Measurements from ENCODE around the gene SLC23A1. TPM values are rescaled to one million over a fixed set of nuclear protein-coding genes. Genes with fewer than 3 reads are reported as not detected.

The SLC23A1 gene
- total and polyA plus RNA-seq, 9 of the 15 experiments (the other 6 are each of a cell fraction or from before 2014, with no cell fraction given) = 0.03 to 0.20 (median 0.05) TPM; not detected in 5

DNA sequence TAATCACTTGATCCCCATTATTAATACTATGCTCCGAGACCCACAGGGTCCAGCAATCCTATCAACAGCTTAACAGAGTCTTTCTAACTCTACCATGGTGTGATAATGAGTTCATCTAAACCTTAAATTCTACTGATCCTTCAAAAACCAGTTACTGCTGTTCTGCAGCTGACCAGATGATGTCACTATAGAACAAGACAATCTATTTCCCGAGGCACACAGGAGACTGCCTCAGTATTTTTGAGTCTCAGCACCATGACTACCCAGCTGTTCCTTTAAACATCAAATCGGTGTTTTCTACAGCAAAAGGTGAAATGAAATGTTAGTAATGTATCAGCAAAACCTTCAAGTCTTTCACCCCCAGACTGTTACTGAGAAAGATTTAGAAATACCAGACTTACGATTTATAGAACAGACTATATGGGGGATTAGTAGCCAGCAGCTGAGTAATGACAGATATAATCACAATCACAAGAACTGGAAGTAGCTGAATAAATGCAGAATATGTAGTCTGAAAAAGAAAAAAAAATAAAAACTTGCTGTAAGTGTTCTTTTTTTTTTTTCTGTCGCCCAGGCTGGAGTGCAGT, 39.3 kb upstream of the SLC23A1 start (continued):
- TF ChIP-seq GTF3C2 (IDR thresholded peaks at IDR 0.05; ENCODE audit: borderline replicate concordance, extremely low read depth, insufficient read length) = no peak
- 0 out of 4 replicates have a peak, but pooled peaks of 1 of the 2 experiments have one; percentile 20 for TF ChIP-seq MNT (conservative IDR thresholded peaks at IDR 0.05)
- TF ChIP-seq EGR1 (conservative IDR thresholded peaks at IDR 0.05) = no peak
- TF ChIP-seq MYC (IDR thresholded peaks at IDR 0.05; ENCODE audit: low read depth, low read length) = 0 out of 2 replicates have a peak, but pooled peaks have one; percentile 16
- TF ChIP-seq MYC (CRISPR knock-in tag; IDR thresholded peaks at IDR 0.05; ENCODE audit: borderline replicate concordance, low read depth) = no peak
- TF ChIP-seq KLF16 (IDR thresholded peaks at IDR 0.05) = 0 out of 2 replicates have a peak, but pooled peaks have one; percentile 5
- 0 out of 2 replicates have a peak, but pooled peaks have one; percentile 18 for TF ChIP-seq SOX6 (IDR thresholded peaks at IDR 0.05)
- no peak for TF ChIP-seq MLLT1 (IDR thresholded peaks at IDR 0.05)
- TF ChIP-seq, protein P1, sequence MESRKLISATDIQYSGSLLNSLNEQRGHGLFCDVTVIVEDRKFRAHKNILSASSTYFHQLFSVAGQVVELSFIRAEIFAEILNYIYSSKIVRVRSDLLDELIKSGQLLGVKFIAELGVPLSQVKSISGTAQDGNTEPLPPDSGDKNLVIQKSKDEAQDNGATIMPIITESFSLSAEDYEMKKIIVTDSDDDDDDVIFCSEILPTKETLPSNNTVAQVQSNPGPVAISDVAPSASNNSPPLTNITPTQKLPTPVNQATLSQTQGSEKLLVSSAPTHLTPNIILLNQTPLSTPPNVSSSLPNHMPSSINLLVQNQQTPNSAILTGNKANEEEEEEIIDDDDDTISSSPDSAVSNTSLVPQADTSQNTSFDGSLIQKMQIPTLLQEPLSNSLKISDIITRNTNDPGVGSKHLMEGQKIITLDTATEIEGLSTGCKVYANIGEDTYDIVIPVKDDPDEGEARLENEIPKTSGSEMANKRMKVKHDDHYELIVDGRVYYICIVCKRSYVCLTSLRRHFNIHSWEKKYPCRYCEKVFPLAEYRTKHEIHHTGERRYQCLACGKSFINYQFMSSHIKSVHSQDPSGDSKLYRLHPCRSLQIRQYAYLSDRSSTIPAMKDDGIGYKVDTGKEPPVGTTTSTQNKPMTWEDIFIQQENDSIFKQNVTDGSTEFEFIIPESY (CRISPR knock-in tag; IDR thresholded peaks at IDR 0.05) = 0 out of 2 replicates have a peak, but pooled peaks have one; percentile 31
- TF ChIP-seq CSDE1 (IDR thresholded peaks at IDR 0.05) = no peak
- TF ChIP-seq ATF7 (IDR thresholded peaks at IDR 0.05) = peak; percentile 40; the same call in 1 of the 2 replicates
- TF ChIP-seq DPF2 (IDR thresholded peaks at IDR 0.05) = peak; percentile 22; the same call in 1 of the 2 replicates
- 0 out of 2 replicates have a peak, but pooled peaks have one; percentile 61 for TF ChIP-seq HMBOX1 (IDR thresholded peaks at IDR 0.05)
- no peak for TF ChIP-seq ZFP30 (CRISPR knock-in tag; IDR thresholded peaks at IDR 0.05; ENCODE audit: borderline replicate concordance)
- no peak for TF ChIP-seq IRF1 (CRISPR knock-in tag; IDR thresholded peaks at IDR 0.05; ENCODE audit: borderline replicate concordance)
- no peak for TF ChIP-seq SAFB (IDR thresholded peaks at IDR 0.05; ENCODE audit: borderline replicate concordance, low read depth, low read length)
- no peak for TF ChIP-seq MCM3 (IDR thresholded peaks at IDR 0.05)
